GM18873 (cell line): ENCODE measurements around the gene RWDD3.
A peak's percentile ranks its signal among the peaks of the same experiment; 100 is the strongest.

ENCODE experiments used
- ATAC-seq: cut with Tn5 transposase; IDR thresholded peaks from one replicate; pipeline ENCODE4 v1.9.1; 2021; ENCODE audit warnings: mild to moderate bottlenecking, moderate library complexity, moderate number of reproducible peaks; ENCODE audit not compliant: unreplicated experiment, low FRiP score

Gene RWDD3

GRCh38 chr1:95233737-95234500, at the start of gene RWDD3:
TSS of gene RWDD3 (plus strand) at chr1:95234210. CDS start at chr1:95234231, 21 bp downstream.
- peak; percentile 94 for ATAC-seq

- no peak for ATAC-seq
Observed at GRCh38 chr1:95186149-95186548, 47.9 kb upstream of the RWDD3 start.

- ATAC-seq, result no peak
Observed at GRCh38 chr1:95193591-95193990, 40.4 kb upstream of the RWDD3 start.

GRCh38 chr1:95195046-95195445, 39.0 kb upstream of the RWDD3 start:
- ATAC-seq, result no peak

GRCh38 chr1:95196017-95196416, 38.0 kb upstream of the RWDD3 start:
- ATAC-seq, result no peak

- no peak for ATAC-seq
Observed at GRCh38 chr1:95197616-95198252, 36.3 kb upstream of the RWDD3 start.

GRCh38 chr1:95201905-95202304, 32.1 kb upstream of the RWDD3 start:
- no peak for ATAC-seq

GRCh38 chr1:95203908-95204437, 30.0 kb upstream of the RWDD3 start:
- ATAC-seq, result no peak

GRCh38 chr1:95206514-95206913, 27.5 kb upstream of the RWDD3 start:
- ATAC-seq, result no peak

- no peak for ATAC-seq
Observed at GRCh38 chr1:95207223-95207935, 26.6 kb upstream of the RWDD3 start.

GRCh38 chr1:95208876-95209275, 25.1 kb upstream of the RWDD3 start:
- no peak for ATAC-seq

- ATAC-seq, result no peak
Observed at GRCh38 chr1:95209291-95209690, 24.7 kb upstream of the RWDD3 start.

GRCh38 chr1:95216292-95216990, 17.6 kb upstream of the RWDD3 start:
- no peak for ATAC-seq

- ATAC-seq, result no peak
Observed at GRCh38 chr1:95217371-95217770, 16.6 kb upstream of the RWDD3 start.

GRCh38 chr1:95219407-95219806, 14.6 kb upstream of the RWDD3 start:
- no peak for ATAC-seq

GRCh38 chr1:95221306-95221705, 12.7 kb upstream of the RWDD3 start:
- ATAC-seq, result no peak

GRCh38 chr1:95222629-95223028, 11.4 kb upstream of the RWDD3 start:
- no peak for ATAC-seq

- no peak for ATAC-seq
Observed at GRCh38 chr1:95223110-95223509, 10.9 kb upstream of the RWDD3 start.

- no peak for ATAC-seq
Observed at GRCh38 chr1:95226781-95227660, 7.0 kb upstream of the RWDD3 start.

- ATAC-seq, result no peak
Observed at GRCh38 chr1:95229037-95229436, 5.0 kb upstream of the RWDD3 start.
